HG02642 (cell line): ENCODE data around the gene NME1.

Experiments
- ATAC-seq: cut with Tn5 transposase; IDR thresholded peaks from one replicate; pipeline ENCODE4 v1.9.1; 2021; ENCODE audit warnings: mild to moderate bottlenecking; ENCODE audit not compliant: unreplicated experiment, poor library complexity

NME1 gene

GRCh38 chr17:51188271-51188833 is 35.0 kb downstream of the NME1 start:
- no peak for ATAC-seq

GRCh38 chr17:51189162-51189561 is 35.8 kb downstream of the NME1 start:
- no peak for ATAC-seq

GRCh38 chr17:51189628-51190027 is 36.3 kb downstream of the NME1 start:
- ATAC-seq: no peak

- no peak for ATAC-seq
Observed at GRCh38 chr17:51191895-51192294, 38.5 kb downstream of the NME1 start.

- no peak for ATAC-seq
Observed at GRCh38 chr17:51197754-51198153, 44.4 kb downstream of the NME1 start.

- ATAC-seq: no peak
Observed at GRCh38 chr17:51200295-51200694, 46.9 kb downstream of the NME1 start.

- no peak for ATAC-seq
Observed at GRCh38 chr17:51200846-51201245, 47.5 kb downstream of the NME1 start.

GRCh38 chr17:51203838-51204237 is 50.5 kb downstream of the NME1 start:
- no peak for ATAC-seq
